Measurements from ENCODE around the gene FOXS1. TPM values are rescaled to one million over a fixed set of nuclear protein-coding genes. Genes with fewer than 3 reads are reported as not detected.
A peak's percentile ranks its signal among the peaks of the same experiment; 100 is the strongest.

The FOXS1 gene
- total RNA-seq, 1 donor from 2014 or later: not detected

GRCh38 chr20:31861385-31862156 is 16.2 kb upstream of the FOXS1 start:
- H3K27me3 Mint-ChIP-seq (ENCODE audit: unreplicated experiment): peaks cover 31% of the 10 kb centered on the region
- peak; percentile 7 for TF ChIP-seq CTCF (IDR thresholded peaks at IDR 0.05; ENCODE audit: partially characterized antibody, unreplicated experiment)
- peak; percentile 100 for DNase-seq
- H3K4me1 Mint-ChIP-seq (ENCODE audit: low read depth, unreplicated experiment): peaks cover 27% of the 10 kb centered on the region
- H3K4me3 Mint-ChIP-seq (ENCODE audit: unreplicated experiment): peak overlapping the region; percentile 86
- H3K9me3 Mint-ChIP-seq (ENCODE audit: unreplicated experiment): peaks cover 24% of the 10 kb centered on the region
- no peaks in the 10 kb centered on the region for H3K36me3 Mint-ChIP-seq (ENCODE audit: unreplicated experiment)
- H3K27ac Mint-ChIP-seq (ENCODE audit: unreplicated experiment): peak overlapping the region; percentile 97

- peaks cover 27% of the 10 kb centered on the region for H3K4me1 Mint-ChIP-seq (ENCODE audit: low read depth, unreplicated experiment)
- H3K27me3 Mint-ChIP-seq (ENCODE audit: unreplicated experiment): peaks cover 31% of the 10 kb centered on the region
- no peaks in the 10 kb centered on the region for H3K36me3 Mint-ChIP-seq (ENCODE audit: unreplicated experiment)
- peaks cover 24% of the 10 kb centered on the region for H3K9me3 Mint-ChIP-seq (ENCODE audit: unreplicated experiment)
- DNase-seq: peak; percentile 93
- H3K4me3 Mint-ChIP-seq (ENCODE audit: unreplicated experiment): peak overlapping the region; percentile 86
- peak; percentile 29 for TF ChIP-seq CTCF (IDR thresholded peaks at IDR 0.05; ENCODE audit: partially characterized antibody, unreplicated experiment)
- peak overlapping the region; percentile 83 for H3K27ac Mint-ChIP-seq (ENCODE audit: unreplicated experiment)
These were observed 15.7 kb upstream of the FOXS1 start for GRCh38 chr20:31861135-31861384.

GRCh38 chr20:31860390-31861134 is 15.2 kb upstream of the FOXS1 start:
- Mint-ChIP-seq H3K9me3 (ENCODE audit: unreplicated experiment) (peaks cover 24% of the 10 kb centered on the region), H3K27ac (ENCODE audit: unreplicated experiment) (peak overlapping the region; percentile 83), H3K36me3 (ENCODE audit: unreplicated experiment) (no peaks in the 10 kb centered on the region), H3K4me3 (ENCODE audit: unreplicated experiment) (peak overlapping the region; percentile 86), H3K4me1 (ENCODE audit: low read depth, unreplicated experiment) (peaks cover 27% of the 10 kb centered on the region), H3K27me3 (ENCODE audit: unreplicated experiment) (peaks cover 31% of the 10 kb centered on the region)
- peak; percentile 54 for DNase-seq
- no peak for TF ChIP-seq CTCF (IDR thresholded peaks at IDR 0.05; ENCODE audit: partially characterized antibody, unreplicated experiment)

- Mint-ChIP-seq H3K27ac (ENCODE audit: unreplicated experiment) (peak overlapping the region; percentile 83), H3K4me3 (ENCODE audit: unreplicated experiment) (peak overlapping the region; percentile 86), H3K4me1 (ENCODE audit: low read depth, unreplicated experiment) (peaks cover 27% of the 10 kb centered on the region), H3K27me3 (ENCODE audit: unreplicated experiment) (peaks cover 29% of the 10 kb centered on the region), H3K36me3 (ENCODE audit: unreplicated experiment) (no peaks in the 10 kb centered on the region), H3K9me3 (ENCODE audit: unreplicated experiment) (peaks cover 22% of the 10 kb centered on the region)
- TF ChIP-seq CTCF (IDR thresholded peaks at IDR 0.05; ENCODE audit: partially characterized antibody, unreplicated experiment): no peak
- peak; percentile 9 for DNase-seq
These were observed 14.6 kb upstream of the FOXS1 start for GRCh38 chr20:31859998-31860380.
